ENCODE measurements around the gene AGBL1. TPM values are rescaled to one million over a fixed set of nuclear protein-coding genes. Genes with fewer than 3 reads are reported as not detected.

Gene AGBL1
- total RNA-seq, 2 donors from 2014 or later: not detected

DNA sequence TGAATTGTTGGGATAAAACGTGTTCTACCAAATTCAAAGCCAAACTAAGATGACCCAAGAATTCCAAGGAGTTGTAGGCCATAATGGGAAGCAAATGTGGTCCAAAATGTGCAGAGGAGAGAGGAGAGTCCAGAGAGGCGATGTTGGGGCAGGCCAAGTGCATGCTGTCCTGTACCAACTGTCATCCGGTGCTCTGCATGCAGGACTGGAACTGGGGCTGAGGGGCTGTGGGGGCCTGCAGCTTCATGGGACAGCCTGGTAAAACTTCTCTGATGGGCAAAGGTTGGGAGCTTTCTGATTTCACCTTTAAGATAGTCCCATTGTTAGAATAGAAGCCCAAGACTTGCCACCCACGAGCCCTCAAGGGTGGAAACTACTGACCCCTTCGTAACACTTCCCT, 831.4 kb downstream of the AGBL1 start:
- Histone ChIP-seq H3K27ac (no peak overlapping the region), H3K4me3 (no peak overlapping the region), H3K4me1 (peaks cover 4% of the 10 kb centered on the region), H3K36me3 (replicated peaks in 1 of 2; ENCODE audit: insufficient read depth in 1 of 2, low read depth in 2 of 2) (no peaks in the 10 kb centered on the region), H3K9me3 (no peaks in the 10 kb centered on the region), H3K27me3 (no peaks in the 10 kb centered on the region)
- intact Hi-C loops (cut with DNase I): no loop called here
- WGBS, 2 donors: 45 to 71% methylated on average over 5 of the region's 5 CpGs
- ATAC-seq (no peak), DNase-seq (no peak)
- TF ChIP-seq POLR2A (IDR thresholded peaks at IDR 0.05): no peak
- TF ChIP-seq, protein P1, sequence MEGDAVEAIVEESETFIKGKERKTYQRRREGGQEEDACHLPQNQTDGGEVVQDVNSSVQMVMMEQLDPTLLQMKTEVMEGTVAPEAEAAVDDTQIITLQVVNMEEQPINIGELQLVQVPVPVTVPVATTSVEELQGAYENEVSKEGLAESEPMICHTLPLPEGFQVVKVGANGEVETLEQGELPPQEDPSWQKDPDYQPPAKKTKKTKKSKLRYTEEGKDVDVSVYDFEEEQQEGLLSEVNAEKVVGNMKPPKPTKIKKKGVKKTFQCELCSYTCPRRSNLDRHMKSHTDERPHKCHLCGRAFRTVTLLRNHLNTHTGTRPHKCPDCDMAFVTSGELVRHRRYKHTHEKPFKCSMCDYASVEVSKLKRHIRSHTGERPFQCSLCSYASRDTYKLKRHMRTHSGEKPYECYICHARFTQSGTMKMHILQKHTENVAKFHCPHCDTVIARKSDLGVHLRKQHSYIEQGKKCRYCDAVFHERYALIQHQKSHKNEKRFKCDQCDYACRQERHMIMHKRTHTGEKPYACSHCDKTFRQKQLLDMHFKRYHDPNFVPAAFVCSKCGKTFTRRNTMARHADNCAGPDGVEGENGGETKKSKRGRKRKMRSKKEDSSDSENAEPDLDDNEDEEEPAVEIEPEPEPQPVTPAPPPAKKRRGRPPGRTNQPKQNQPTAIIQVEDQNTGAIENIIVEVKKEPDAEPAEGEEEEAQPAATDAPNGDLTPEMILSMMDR (IDR thresholded peaks at IDR 0.05): no peak

DNA sequence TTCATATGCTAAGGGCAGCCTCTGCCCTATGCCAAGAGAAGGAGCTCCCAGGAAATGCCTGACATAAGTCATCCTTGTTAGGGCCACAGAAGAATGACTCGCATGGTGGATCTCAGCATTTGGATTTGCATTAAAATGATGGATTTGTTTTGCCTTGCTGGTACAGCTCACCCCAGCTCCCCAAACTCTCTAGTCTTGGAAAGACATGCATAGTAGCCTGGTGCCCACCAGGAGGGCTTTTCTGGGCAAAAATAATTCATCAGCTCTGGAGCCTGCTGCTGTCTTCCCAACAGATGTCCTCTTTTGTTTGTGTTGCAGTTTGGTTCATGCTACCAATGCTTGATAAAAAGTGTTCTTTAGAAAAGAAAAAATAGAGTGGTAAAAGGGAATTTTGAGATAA, 833.0 kb downstream of the AGBL1 start:
- intact Hi-C loops (cut with DNase I): no loop called here

DNA sequence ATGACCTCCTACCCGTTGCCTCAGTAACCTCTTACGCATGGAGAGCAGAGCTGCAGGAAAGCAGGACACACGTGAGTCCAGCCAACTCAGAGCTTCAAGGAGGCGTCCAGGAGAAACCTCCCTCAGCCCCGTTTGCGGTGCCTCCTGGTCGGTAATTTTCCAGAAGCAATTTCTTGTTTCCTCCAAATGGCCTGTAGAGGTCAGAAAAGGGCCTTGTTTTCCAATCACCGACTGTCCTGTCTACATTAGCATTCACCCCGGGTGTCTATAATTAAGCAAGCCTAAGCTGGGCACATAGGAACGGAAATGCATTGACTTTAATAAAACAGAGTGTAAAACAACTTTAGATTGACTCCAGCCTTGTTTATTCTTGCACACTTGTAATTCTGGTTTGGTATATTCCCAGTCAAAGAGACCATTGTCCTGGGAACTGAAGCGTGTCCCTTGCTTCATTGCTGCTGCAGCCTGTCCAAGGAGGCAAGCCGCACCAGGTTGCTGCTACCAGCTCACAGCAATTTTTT, 836.2 kb downstream of the AGBL1 start:
- no peak overlapping the region for H3K4me3 ChIP-seq
- H3K27me3 ChIP-seq: no peaks in the 10 kb centered on the region
- ATAC-seq: peak; percentile 35
- TF ChIP-seq, protein P1 (IDR thresholded peaks at IDR 0.05): peak; percentile 14 to 60 (median 42)
- no peak for TF ChIP-seq POLR2A (IDR thresholded peaks at IDR 0.05)
- H3K27ac ChIP-seq: no peak overlapping the region
- 11 to 15% methylated on average over 12 of the region's 12 CpGs for WGBS, 2 donors
- no peaks in the 10 kb centered on the region for H3K9me3 ChIP-seq
- peak in 3 of 4 donors; percentile 16 to 30 (median 25) for DNase-seq
- intact Hi-C loops (cut with DNase I): no loop called here
- H3K36me3 ChIP-seq (replicated peaks in 1 of 2; ENCODE audit: insufficient read depth in 1 of 2, low read depth in 2 of 2): no peaks in the 10 kb centered on the region
- H3K4me1 ChIP-seq: peaks cover 4% of the 10 kb centered on the region

More for the DNA sequence above, 833.0 kb downstream of the AGBL1 start:
- Histone ChIP-seq H3K27ac (no peak overlapping the region), H3K9me3 (no peaks in the 10 kb centered on the region), H3K4me3 (no peak overlapping the region), H3K27me3 (no peaks in the 10 kb centered on the region), H3K4me1 (peaks cover 4% of the 10 kb centered on the region), H3K36me3 (replicated peaks in 1 of 2; ENCODE audit: insufficient read depth in 1 of 2, low read depth in 2 of 2) (no peaks in the 10 kb centered on the region)
- no peak for TF ChIP-seq POLR2A (IDR thresholded peaks at IDR 0.05)
- TF ChIP-seq, protein P1 (IDR thresholded peaks at IDR 0.05): no peak
- ATAC-seq (no peak), DNase-seq (no peak)
- 76 to 89% methylated on average over 1 of the region's 1 CpG for WGBS, 2 donors

DNA sequence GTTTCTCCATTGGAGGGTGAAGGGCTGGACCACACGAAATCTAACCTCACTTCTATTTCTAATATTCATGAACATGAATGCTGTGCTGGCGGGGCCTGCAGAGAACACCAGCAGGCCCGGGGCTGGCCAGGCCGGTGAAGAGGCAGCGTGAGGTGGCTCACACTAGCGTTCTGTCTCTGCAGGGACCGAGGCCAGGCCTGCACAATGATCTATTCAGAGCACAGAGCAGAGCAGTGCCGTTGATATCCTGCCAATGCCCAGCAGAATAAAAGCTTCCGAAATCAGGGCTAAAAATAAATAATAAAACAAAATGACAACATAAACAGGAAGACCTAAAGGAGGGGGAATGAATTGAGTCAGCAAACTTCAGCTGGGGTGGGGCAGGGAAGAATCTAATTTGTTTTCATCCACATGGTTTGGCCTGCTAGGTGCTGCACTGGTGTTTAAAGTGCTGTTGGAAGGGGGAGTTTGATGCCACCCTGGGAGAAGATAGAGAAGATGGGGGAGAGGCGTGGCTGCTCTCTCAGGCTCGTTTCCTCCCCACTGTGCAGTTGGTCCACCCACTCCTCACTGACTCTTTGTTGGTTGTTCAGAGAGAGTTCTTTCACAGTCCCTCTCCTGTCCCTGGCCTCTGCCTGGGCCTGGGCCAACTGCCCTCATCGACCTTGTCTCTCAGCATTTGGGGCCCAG, 837.1 kb downstream of the AGBL1 start:
- 42 to 49% methylated on average over 12 of the region's 12 CpGs for WGBS, 2 donors
- ATAC-seq: no peak
- DNase-seq: peak in 2 of 4 donors; percentile 4 to 19
- TF ChIP-seq, protein P1 (IDR thresholded peaks at IDR 0.05): no peak
- no peak for TF ChIP-seq POLR2A (IDR thresholded peaks at IDR 0.05)
- Histone ChIP-seq H3K4me1 (peaks cover 4% of the 10 kb centered on the region), H3K27ac (no peak overlapping the region), H3K36me3 (replicated peaks in 1 of 2; ENCODE audit: insufficient read depth in 1 of 2, low read depth in 2 of 2) (no peaks in the 10 kb centered on the region), H3K27me3 (no peaks in the 10 kb centered on the region), H3K4me3 (no peak overlapping the region), H3K9me3 (no peaks in the 10 kb centered on the region)
- intact Hi-C loops (cut with DNase I): no loop called here

DNA sequence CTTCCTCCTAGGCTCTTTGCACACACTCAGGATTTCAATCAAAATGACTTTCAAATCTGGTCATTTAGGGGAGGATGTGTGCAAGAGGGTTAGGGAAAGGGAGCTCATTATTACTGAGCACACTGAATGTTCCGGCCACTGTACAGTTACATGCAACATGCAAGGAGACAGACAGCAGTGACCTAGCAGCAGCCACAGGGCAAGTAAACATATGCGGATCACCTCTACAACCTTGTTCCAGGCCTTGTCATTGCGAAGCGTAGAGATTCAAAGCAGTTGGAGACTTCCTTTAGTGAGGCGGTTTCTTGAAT, 837.6 kb downstream of the AGBL1 start:
- Histone ChIP-seq H3K9me3 (no peaks in the 10 kb centered on the region), H3K27me3 (no peaks in the 10 kb centered on the region), H3K4me1 (peaks cover 4% of the 10 kb centered on the region), H3K27ac (no peak overlapping the region), H3K36me3 (replicated peaks in 1 of 2; ENCODE audit: insufficient read depth in 1 of 2, low read depth in 2 of 2) (no peaks in the 10 kb centered on the region), H3K4me3 (no peak overlapping the region)
- 80 to 83% methylated on average over 5 of the region's 5 CpGs for WGBS, 2 donors
- TF ChIP-seq POLR2A (IDR thresholded peaks at IDR 0.05): no peak
- TF ChIP-seq, protein P1 (IDR thresholded peaks at IDR 0.05): no peak
- ATAC-seq: no peak
- intact Hi-C loops (cut with DNase I): no loop called here
- DNase-seq: no peak
